Epithelial cell of proximal tubule (primary cell): Measurements from ENCODE around the gene CPLX3. TPM values are rescaled to one million over a fixed set of nuclear protein-coding genes. Genes with fewer than 3 reads are reported as not detected.

ENCODE experiments used
- DNase-seq: peaks from one replicate; pipeline ENCODE4 v3.0.0-alpha.2; 2011; ENCODE audit warnings: low read depth
- H3K4me3 ChIP-seq: 2 replicates; pipeline ENCODE4 v1.5.1; 2011; ENCODE audit warnings: low read depth, mild to moderate bottlenecking, low read length
- CTCF ChIP-seq: conservative IDR thresholded peaks from 2 replicates; pipeline ENCODE4 v1.5.1; 2012; ENCODE audit warnings: low read depth, mild to moderate bottlenecking, low read length
- total RNA-seq: library from RNA; depleted of rRNA; stranded (reverse); fragments of >200 nt; gene quantifications from 2 replicates; pipeline ENCODE4 v1.2.3, GENCODE V29; 2015

CPLX3 gene
- total RNA-seq, 1 donor from 2014 or later: not detected

- DNase-seq: no peak
- H3K4me3 ChIP-seq: no peak overlapping the region
- TF ChIP-seq CTCF: no peak
Observed at GRCh38 chr15:74815121-74815934, 11.1 kb upstream of the CPLX3 start.

GRCh38 chr15:74815961-74816360 lies 10.5 kb upstream of the CPLX3 start:
- no peak overlapping the region for H3K4me3 ChIP-seq
- no peak for TF ChIP-seq CTCF
- DNase-seq: no peak

GRCh38 chr15:74816624-74817369 lies 9.6 kb upstream of the CPLX3 start:
- TF ChIP-seq CTCF: no peak
- DNase-seq: no peak

GRCh38 chr15:74817370-74817737 lies 9.1 kb upstream of the CPLX3 start:
- DNase-seq: no peak
- no peak overlapping the region for H3K4me3 ChIP-seq
- peak; percentile 18 for TF ChIP-seq CTCF

More at GRCh38 chr15:74816624-74817369, 9.6 kb upstream of the CPLX3 start:
- no peak overlapping the region for H3K4me3 ChIP-seq

GRCh38 chr15:74820056-74820455 lies 6.4 kb upstream of the CPLX3 start:
- no peak overlapping the region for H3K4me3 ChIP-seq
- no peak for DNase-seq
- no peak for TF ChIP-seq CTCF

- H3K4me3 ChIP-seq: no peak overlapping the region
- DNase-seq: no peak
- TF ChIP-seq CTCF: no peak
Observed at GRCh38 chr15:74821091-74821789, 5.2 kb upstream of the CPLX3 start.
